Activated CD8-positive, alpha-beta T cell treated with anti-CD3 and anti-CD28 coated beads for 36 hours (primary cell): Measurements from ENCODE around the gene EIF1AX. TPM values are rescaled to one million over a fixed set of nuclear protein-coding genes. Genes with fewer than 3 reads are reported as not detected.
"Not testable (repeated sequence)": the region's sequence is repeated elsewhere in the genome, so short reads cannot be mapped to it uniquely, and the experiment has no call there.

Experiments used
- ATAC-seq: fragments of 200-7000 bp; cut with Tn5 transposase; one replicate; pipeline ENCODE4 v1.10.0; 2021; ENCODE audit warnings: mild to moderate bottlenecking, moderate library complexity
- CTCF ChIA-PET: fragments of 350-600 bp; sonication (Branson Sonifier 250); formaldehyde crosslinking; loops from one replicate; lab custom pipeline; 2021; ENCODE audit warnings: antibody characterized with exemption; lab: Charles Lee
- POLR2A ChIA-PET: fragments of 350-600 bp; sonication (Branson Sonifier 250); formaldehyde crosslinking; loops from one replicate; lab custom pipeline; 2021; ENCODE audit warnings: antibody characterized with exemption; lab: Charles Lee
- DNase-seq: peaks from one replicate; pipeline ENCODE4 v3.0.0-alpha.2; 2020
- H3K27ac Mint-ChIP-seq: one replicate; pipeline ENCODE4 v1.8.0; 2021; ENCODE audit warnings: mild to moderate bottlenecking, mixed read lengths
- H3K27me3 Mint-ChIP-seq: one replicate; pipeline ENCODE4 v1.8.0; 2021; ENCODE audit warnings: mixed read lengths
- H3K36me3 Mint-ChIP-seq: one replicate; pipeline ENCODE4 v1.8.0; 2021; ENCODE audit warnings: low read depth, mixed read lengths
- H3K4me1 Mint-ChIP-seq: one replicate; pipeline ENCODE4 v1.8.0; 2021; ENCODE audit warnings: low read depth, mixed read lengths
- H3K4me3 Mint-ChIP-seq: one replicate; pipeline ENCODE4 v1.8.0; 2021; ENCODE audit warnings: mild to moderate bottlenecking, moderate library complexity, mixed read lengths
- H3K9me3 Mint-ChIP-seq: one replicate; pipeline ENCODE4 v1.8.0; 2021; ENCODE audit warnings: mixed read lengths
- intact Hi-C: fragments of 100-400 bp; cut with micrococcal nuclease; formaldehyde crosslinking; loops from one replicate; pipeline ENCODE4 v1.10.0; 2022
- total RNA-seq, 2 experiments: library from RNA; stranded (reverse); gene quantifications; one replicate each; pipeline ENCODE4 v1.2.3, GENCODE V29; 2021
- TF ChIP-seq, protein P1 (sequence below): fragments of 200-600 bp; IDR thresholded peaks from one replicate; pipeline ENCODE4 v1.8.0; 2022; ENCODE audit warnings: antibody characterized with exemption, mild to moderate bottlenecking

EIF1AX gene
- total RNA-seq, 2 experiments from 2014 or later = 138 to 147 TPM

DNA sequence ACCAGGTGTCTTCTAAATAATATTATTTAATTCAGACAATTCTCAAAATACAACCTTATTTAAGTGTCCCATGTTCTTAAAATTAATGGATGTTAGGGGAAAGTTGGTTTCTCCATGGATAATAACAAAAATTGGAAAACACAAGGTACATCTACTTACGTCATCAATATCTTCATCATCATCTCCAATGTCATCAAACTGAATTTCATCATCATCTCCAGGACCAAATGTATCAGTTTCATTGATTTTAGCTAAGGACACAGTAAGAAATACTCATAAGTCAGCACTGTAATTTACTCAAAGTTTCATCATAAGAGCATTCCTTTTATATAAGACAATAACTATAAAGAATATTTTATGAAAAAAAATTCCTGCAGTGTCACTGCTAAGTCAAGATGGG lies 11.3 kb downstream of the EIF1AX start:
- H3K27ac Mint-ChIP-seq = no peak overlapping the region
- CTCF ChIA-PET = interaction anchor here (1.1 kb wide), 1 partner anchor 226 kb away, joined by 4 read pairs; no protein-coding TSS in a partner anchor
- TF ChIP-seq, protein P1, sequence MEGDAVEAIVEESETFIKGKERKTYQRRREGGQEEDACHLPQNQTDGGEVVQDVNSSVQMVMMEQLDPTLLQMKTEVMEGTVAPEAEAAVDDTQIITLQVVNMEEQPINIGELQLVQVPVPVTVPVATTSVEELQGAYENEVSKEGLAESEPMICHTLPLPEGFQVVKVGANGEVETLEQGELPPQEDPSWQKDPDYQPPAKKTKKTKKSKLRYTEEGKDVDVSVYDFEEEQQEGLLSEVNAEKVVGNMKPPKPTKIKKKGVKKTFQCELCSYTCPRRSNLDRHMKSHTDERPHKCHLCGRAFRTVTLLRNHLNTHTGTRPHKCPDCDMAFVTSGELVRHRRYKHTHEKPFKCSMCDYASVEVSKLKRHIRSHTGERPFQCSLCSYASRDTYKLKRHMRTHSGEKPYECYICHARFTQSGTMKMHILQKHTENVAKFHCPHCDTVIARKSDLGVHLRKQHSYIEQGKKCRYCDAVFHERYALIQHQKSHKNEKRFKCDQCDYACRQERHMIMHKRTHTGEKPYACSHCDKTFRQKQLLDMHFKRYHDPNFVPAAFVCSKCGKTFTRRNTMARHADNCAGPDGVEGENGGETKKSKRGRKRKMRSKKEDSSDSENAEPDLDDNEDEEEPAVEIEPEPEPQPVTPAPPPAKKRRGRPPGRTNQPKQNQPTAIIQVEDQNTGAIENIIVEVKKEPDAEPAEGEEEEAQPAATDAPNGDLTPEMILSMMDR = no peak
- no peak overlapping the region for H3K4me3 Mint-ChIP-seq
- no peaks in the 10 kb centered on the region for H3K9me3 Mint-ChIP-seq
- H3K27me3 Mint-ChIP-seq = no peaks in the 10 kb centered on the region
- DNase-seq = no peak
- intact Hi-C loops = no loop called here
- peaks cover 14% of the 10 kb centered on the region for H3K36me3 Mint-ChIP-seq
- H3K4me1 Mint-ChIP-seq = peaks cover 6% of the 10 kb centered on the region
- ATAC-seq = no peak
- POLR2A ChIA-PET = no interaction called here

DNA sequence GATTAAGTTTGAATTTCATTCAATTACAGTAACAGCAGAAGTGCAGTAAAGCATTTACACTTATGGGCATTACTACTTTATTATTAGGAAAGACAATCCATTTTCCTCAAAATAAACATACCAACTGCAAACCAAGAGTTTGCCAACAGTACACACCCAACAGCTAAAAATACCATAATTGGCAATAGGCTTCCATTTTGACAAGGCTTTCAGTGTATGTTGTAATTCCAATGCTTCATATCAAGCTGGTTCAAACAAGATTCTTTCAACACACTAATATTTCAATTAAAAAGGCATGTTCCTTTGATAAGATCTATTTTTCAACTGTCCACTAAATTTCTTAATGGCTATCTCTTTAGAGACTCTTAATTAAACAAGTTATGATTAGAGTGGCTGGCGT lies 12.1 kb downstream of the EIF1AX start:
- H3K27ac Mint-ChIP-seq = no peak overlapping the region
- intact Hi-C loops = no loop called here
- ChIA-PET POLR2A (no interaction called here), CTCF (no interaction called here)
- H3K4me3 Mint-ChIP-seq = no peak overlapping the region
- TF ChIP-seq, protein P1 = no peak
- H3K4me1 Mint-ChIP-seq = peaks cover 2% of the 10 kb centered on the region
- H3K36me3 Mint-ChIP-seq = peaks cover 16% of the 10 kb centered on the region
- DNase-seq (no peak), ATAC-seq (no peak)
- H3K27me3 Mint-ChIP-seq = no peaks in the 10 kb centered on the region
- no peaks in the 10 kb centered on the region for H3K9me3 Mint-ChIP-seq

DNA sequence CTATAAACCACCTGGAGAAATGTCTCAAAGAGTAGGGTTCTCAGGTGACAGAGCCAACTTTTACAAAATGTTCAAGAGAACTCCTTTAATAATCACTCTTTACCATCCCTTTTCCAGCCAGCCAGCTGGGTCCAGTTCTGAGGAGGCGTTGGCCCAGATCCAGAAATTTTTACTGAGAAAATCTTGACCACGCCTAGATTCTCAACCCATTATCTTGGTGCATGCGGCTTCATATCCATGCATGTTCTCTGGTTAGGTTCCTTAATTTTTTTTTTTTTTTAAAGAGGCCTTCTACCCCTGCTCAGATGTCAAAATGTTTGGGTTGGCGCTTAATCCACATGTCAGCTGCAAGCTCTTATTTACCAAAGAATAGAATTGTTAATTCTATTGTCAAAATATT lies 13.0 kb downstream of the EIF1AX start:
- ChIA-PET CTCF (interaction anchor here (1.8 kb wide), 1 partner anchor 224 kb away, joined by 4 read pairs; no protein-coding TSS in a partner anchor), POLR2A (interaction anchor here (0.6 kb wide), 1 partner anchor 10 kb away, joined by 3 read pairs; no protein-coding TSS in a partner anchor)
- no peak for ATAC-seq
- Mint-ChIP-seq H3K4me1 (peaks cover 2% of the 10 kb centered on the region), H3K36me3 (peaks cover 13% of the 10 kb centered on the region), H3K4me3 (no peak overlapping the region), H3K9me3 (no peaks in the 10 kb centered on the region), H3K27ac (no peak overlapping the region), H3K27me3 (no peaks in the 10 kb centered on the region)
- intact Hi-C loops = no loop called here
- TF ChIP-seq, protein P1 = no peak
- no peak for DNase-seq

DNA sequence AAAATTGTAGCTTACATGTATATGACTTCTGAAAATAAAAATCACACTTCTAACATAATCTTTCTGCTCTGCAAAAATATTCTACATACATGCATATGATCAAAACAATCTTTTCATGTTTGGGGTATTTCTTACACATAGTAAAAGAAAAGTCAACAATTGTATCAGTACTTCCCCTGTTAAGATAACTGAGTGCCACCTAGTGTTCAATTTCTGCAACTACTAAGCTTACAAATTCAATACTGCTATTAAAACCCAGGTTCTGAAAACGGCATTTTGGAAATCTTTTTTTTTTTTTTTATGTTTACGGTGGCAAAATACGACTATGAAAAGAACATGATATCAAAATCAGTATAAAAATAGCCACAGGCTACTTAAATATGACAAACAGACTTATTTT lies 14.2 kb downstream of the EIF1AX start:
- CTCF ChIA-PET = interaction anchor here (1.8 kb wide), 1 partner anchor 223 kb away, joined by 4 read pairs; no protein-coding TSS in a partner anchor
- H3K9me3 Mint-ChIP-seq, H3K36me3 Mint-ChIP-seq, intact Hi-C loops, H3K4me1 Mint-ChIP-seq, H3K27ac Mint-ChIP-seq, DNase-seq, H3K4me3 Mint-ChIP-seq, H3K27me3 Mint-ChIP-seq, POLR2A ChIA-PET: not testable (repeated sequence)
- ATAC-seq = peak; percentile 49

DNA sequence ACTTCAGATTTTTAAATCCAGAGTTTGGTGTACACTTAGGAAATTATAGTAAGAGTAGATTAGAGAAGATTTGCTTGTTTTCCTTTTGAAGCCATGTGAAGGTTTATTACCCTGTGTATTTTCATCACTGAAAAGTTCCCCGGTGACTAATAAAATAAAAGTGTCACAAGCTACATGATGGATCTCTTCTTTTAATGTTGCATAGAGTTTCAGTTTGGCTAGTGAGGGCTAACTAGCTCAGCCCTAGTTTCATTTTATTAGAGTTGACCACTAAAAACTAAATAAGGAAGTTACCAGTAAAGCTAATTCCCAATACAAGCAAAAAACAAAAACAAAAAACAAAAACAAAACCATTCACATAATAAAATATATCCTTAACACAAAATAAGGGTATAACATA lies 14.8 kb downstream of the EIF1AX start:
- H3K27me3 Mint-ChIP-seq, DNase-seq, H3K9me3 Mint-ChIP-seq, H3K27ac Mint-ChIP-seq, H3K4me3 Mint-ChIP-seq, H3K36me3 Mint-ChIP-seq, H3K4me1 Mint-ChIP-seq, CTCF ChIA-PET, POLR2A ChIA-PET, ATAC-seq, intact Hi-C loops: not testable (repeated sequence)

DNA sequence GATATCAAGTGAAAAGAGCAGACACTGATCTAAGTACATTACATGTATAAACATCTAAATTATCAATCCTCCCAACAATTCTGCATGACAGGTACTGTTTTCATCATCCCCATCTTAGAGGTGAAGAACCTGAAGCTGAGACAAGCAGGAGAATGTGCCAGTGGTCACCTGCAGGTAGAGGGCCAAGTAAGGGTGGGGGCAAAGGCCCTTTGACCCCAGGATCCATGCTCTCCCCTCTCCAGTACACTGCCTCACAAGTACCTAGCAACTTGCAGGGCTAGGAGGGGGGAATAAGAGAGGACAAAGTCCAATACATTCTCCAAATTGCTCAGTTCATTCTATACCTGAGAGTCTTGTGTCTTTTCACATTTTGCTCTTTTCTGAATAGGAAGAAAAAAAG lies 16.7 kb downstream of the EIF1AX start:
- no peak overlapping the region for H3K4me3 Mint-ChIP-seq
- ChIA-PET POLR2A (no interaction called here), CTCF (no interaction called here)
- peaks cover 5% of the 10 kb centered on the region for H3K36me3 Mint-ChIP-seq
- no peak overlapping the region for H3K27ac Mint-ChIP-seq
- TF ChIP-seq, protein P1 = no peak
- H3K4me1 Mint-ChIP-seq = no peaks in the 10 kb centered on the region
- no peaks in the 10 kb centered on the region for H3K27me3 Mint-ChIP-seq
- DNase-seq (no peak), ATAC-seq (no peak)
- no peaks in the 10 kb centered on the region for H3K9me3 Mint-ChIP-seq
- intact Hi-C loops = no loop called here
